LNCaP clone FGC (cell line): Measurements from ENCODE around the gene RANBP10.

Experiments used
- DNase-seq: peaks from one replicate; pipeline ENCODE4 v3.0.0-alpha.2; 2011; ENCODE audit warnings: low read depth
- H3K4me3 ChIP-seq: 2 replicates; pipeline ENCODE4 v1.5.1; 2011; ENCODE audit warnings: mild to moderate bottlenecking, low read depth, low read length, control low read depth
- TF ChIP-seq, protein P1 (sequence below): IDR thresholded peaks from 2 replicates; pipeline ENCODE4 v1.5.1; 2012; ENCODE audit warnings: mild to moderate bottlenecking; ENCODE audit not compliant: control insufficient read depth, insufficient read depth; ENCODE audit errors: extremely low read depth

RANBP10 gene

DNA sequence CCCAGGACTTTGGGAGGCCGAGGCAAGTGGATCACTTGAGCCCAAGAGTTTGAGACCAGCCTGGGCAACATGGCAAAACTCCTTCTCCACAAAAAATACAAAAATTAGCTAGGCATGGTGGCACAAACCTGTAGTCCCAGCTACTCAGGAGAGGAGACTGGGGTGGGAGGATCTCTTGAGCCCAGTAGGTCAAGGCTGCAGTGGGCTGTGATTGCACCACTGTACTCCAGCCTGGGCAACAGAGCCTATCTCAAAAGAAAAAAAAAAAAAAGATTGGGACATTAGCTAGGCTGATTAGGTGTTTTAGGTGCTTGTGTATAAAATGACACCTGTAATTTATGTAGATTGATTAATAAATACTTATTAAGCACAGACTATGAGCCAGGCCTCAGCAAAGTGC, 97.3 kb downstream of the RANBP10 start:
- TF ChIP-seq, protein P1, sequence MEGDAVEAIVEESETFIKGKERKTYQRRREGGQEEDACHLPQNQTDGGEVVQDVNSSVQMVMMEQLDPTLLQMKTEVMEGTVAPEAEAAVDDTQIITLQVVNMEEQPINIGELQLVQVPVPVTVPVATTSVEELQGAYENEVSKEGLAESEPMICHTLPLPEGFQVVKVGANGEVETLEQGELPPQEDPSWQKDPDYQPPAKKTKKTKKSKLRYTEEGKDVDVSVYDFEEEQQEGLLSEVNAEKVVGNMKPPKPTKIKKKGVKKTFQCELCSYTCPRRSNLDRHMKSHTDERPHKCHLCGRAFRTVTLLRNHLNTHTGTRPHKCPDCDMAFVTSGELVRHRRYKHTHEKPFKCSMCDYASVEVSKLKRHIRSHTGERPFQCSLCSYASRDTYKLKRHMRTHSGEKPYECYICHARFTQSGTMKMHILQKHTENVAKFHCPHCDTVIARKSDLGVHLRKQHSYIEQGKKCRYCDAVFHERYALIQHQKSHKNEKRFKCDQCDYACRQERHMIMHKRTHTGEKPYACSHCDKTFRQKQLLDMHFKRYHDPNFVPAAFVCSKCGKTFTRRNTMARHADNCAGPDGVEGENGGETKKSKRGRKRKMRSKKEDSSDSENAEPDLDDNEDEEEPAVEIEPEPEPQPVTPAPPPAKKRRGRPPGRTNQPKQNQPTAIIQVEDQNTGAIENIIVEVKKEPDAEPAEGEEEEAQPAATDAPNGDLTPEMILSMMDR = no peak
- no peak overlapping the region for H3K4me3 ChIP-seq
- DNase-seq = no peak

DNA sequence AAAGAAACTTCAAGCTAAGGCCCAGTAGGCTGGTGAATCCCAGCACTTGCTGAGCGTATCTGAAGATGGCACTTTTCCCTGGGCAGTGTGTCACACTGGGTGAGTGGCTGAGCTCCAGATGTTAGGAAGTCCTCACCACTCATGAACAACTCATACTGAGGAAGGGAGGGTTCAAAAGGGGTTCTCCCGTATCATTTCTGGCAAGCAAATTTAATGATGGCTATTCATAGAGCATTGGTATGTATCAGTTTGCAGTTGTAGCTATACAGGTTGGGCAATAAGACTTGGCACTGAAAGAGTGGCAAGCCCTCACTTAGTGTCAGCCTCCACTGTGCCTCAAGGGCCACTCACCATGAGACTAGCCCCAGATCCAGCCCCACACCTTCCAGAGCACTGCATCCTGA, 98.0 kb downstream of the RANBP10 start:
- no peak overlapping the region for H3K4me3 ChIP-seq
- TF ChIP-seq, protein P1 = no peak
- no peak for DNase-seq

GRCh38 chr16:67707790-67708189, 98.6 kb downstream of the RANBP10 start:
- DNase-seq = no peak

GRCh38 chr16:67707210-67707609, 99.2 kb downstream of the RANBP10 start:
- no peak overlapping the region for H3K4me3 ChIP-seq
- TF ChIP-seq, protein P1 = no peak
- no peak for DNase-seq

More at GRCh38 chr16:67707790-67708189, 98.6 kb downstream of the RANBP10 start:
- H3K4me3 ChIP-seq = no peak overlapping the region
- TF ChIP-seq, protein P1 = no peak

- DNase-seq = no peak
- H3K4me3 ChIP-seq = no peak overlapping the region
- TF ChIP-seq, protein P1 = no peak
Observed at GRCh38 chr16:67704110-67704509, 102.2 kb downstream of the RANBP10 start.

DNA sequence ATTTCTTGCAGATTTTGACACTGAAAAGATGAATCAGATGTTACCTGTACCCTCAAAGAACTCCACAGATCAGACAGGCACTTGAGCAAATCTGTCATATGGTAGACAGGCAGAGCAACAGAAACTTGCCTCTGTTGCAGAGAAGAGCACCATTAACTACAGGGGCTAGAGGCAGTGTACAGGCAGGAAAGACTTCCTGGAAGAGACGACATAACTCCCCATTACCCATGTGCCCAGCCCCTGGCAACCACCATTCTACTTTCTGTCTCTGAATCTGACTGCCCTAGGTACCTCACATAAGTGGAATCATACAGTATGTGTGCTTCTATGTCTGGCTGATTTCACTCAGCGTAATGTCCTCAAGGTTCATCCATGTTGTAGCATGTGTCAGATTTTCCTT, 102.7 kb downstream of the RANBP10 start:
- DNase-seq = no peak
- H3K4me3 ChIP-seq = no peak overlapping the region
- TF ChIP-seq, protein P1 = no peak

GRCh38 chr16:67702130-67702529, 104.2 kb downstream of the RANBP10 start:
- TF ChIP-seq, protein P1 = no peak
- no peak overlapping the region for H3K4me3 ChIP-seq
- no peak for DNase-seq
